ENCODE results near the gene MRGPRG. TPM values are rescaled to one million over a fixed set of nuclear protein-coding genes. Genes with fewer than 3 reads are reported as not detected.
"Not testable (repeated sequence)": the region's sequence is repeated elsewhere in the genome, so short reads cannot be mapped to it uniquely, and the experiment has no call there.

MRGPRG gene, protein sequence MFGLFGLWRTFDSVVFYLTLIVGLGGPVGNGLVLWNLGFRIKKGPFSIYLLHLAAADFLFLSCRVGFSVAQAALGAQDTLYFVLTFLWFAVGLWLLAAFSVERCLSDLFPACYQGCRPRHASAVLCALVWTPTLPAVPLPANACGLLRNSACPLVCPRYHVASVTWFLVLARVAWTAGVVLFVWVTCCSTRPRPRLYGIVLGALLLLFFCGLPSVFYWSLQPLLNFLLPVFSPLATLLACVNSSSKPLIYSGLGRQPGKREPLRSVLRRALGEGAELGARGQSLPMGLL
- total RNA-seq (2014; rRNA removed; shearing (Covaris generic)): not detected in 2 replicates

DNA sequence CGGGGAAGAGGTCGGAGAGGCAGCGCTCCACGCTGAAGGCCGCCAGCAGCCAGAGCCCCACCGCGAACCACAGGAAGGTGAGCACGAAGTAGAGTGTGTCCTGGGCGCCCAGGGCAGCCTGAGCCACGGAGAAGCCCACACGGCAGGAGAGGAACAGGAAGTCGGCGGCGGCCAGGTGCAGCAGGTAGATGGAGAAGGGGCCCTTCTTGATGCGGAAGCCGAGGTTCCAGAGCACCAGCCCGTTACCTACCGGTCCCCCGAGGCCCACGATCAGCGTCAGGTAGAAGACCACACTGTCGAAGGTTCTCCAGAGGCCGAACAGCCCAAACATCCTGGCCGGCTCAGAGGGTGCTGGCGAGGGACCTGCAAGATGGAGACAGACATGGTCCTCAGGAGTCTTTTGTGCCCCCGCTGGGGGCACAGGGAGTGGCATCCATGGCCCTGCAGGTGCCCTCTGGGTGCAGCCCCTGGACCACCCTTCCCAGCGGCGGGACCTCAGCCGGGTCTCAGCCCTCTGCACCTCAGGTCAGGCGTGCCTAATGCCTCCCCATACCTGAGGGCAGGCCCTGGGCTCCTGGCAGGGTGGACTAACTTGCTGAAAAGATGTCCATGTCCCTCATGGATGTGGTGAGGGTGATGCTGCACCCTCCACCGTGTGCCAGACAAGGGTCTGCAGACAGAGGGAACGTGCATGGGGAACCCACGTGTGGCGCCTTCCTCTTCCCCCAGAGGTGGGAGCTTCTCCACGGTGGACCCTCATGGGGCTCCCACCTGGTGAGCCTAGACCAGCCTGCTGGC, at the start of gene MRGPRG:
MRGPRG (minus strand) TSS at position 331 of the 798 bp plus-strand sequence; CDS start at position 331, 0 bp downstream.
- no peak for DNase-seq (ENCODE audit: low spot score)

DNA sequence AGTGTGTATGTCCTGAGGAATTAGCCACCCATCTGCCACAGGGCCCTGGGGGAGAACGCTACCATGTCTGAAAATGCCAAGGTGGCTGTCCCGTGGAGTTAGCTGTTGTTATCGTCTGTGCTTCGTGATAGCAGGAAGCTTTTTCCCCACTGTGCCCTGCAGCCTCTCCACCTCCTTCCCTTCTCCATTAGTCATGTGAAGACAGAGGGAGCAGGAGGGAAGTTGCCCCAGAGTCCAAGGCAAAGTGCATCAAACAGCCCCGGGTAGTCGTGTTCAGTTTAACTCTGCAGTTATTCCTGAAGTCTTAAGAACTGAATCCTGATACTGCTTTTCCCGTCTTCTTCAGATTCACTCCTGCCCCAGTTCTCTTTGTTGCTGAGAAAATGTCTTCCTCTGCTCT, 43.9 kb upstream of the MRGPRG start:
- not testable (repeated sequence) for DNase-seq (ENCODE audit: low spot score)

DNA sequence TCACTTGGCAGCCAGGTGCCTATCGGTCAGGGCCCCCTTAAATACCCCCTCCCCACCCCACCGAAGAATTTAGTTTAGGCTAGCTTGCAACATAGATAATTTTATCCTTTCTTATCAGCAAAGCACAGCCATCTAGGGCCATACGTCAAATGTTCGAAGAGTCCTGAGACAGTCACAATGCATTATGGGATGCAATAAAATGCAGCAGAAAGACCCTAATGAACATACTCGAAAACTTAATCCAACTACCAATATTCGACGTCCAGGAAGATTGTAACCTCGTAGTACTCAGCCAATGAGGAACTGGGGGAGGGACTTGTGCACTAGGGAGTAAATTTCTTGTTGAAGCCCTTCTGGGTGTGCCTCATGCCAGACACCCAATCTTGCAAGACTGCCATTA, 43.2 kb upstream of the MRGPRG start:
- DNase-seq (ENCODE audit: low spot score): not testable (repeated sequence)

DNA sequence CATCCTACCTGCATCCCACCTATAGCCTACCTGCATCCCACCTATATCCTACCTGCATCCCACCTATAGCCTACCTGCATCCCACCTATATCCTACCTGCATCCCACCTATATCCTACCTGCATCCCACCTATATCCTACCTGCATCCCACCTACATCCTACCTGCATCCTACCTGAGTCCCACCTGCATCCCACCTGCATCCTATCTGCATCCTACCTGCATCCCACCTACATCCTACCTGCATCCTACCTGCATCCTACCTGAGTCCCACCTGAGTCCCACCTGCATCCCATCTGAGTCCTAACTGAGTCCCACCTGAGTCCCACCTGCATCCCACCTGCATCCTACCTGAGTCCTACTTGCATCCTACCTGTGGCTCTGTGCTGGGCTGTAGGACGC, 38.9 kb upstream of the MRGPRG start:
- DNase-seq (ENCODE audit: low spot score): not testable (repeated sequence)

DNA sequence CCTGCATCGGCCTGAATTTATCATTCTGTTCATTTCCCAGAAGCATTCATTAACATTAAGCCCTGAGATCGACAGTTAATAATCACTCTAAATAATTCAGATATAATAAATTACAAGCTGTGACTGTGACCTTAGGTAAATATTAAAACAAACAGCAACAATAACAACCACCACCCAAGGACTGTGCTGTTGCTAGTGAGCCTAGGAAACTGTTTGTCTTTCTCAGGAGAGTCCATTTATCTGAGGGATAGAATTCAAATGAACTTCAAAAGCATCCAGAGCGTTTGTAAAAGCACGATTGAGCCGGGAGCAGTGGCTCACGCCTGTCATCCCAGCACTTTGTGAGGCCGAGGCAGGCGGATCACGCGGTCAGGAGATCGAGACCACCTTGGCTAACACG, 36.6 kb upstream of the MRGPRG start:
- not testable (repeated sequence) for DNase-seq (ENCODE audit: low spot score)

DNA sequence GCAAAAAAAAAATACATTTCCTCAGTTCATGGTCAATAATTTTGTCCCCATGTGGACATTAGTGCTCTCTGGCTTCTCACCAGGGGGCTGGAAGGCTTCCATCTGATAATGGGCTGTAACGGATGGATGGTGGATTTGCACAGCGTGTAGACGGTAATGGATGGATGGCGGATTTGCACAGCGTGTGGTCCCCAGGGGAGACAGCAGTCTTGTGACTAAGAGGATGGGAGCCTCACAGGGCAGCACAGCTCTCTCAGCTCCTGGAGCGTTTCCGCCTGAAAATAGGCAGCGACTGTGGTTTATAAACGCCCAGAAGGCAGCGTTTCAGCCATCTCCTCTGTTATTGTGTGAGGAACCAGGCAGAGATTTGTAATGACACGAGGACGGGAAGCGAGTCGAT, 36.2 kb upstream of the MRGPRG start:
- DNase-seq (ENCODE audit: low spot score): not testable (repeated sequence)

DNA sequence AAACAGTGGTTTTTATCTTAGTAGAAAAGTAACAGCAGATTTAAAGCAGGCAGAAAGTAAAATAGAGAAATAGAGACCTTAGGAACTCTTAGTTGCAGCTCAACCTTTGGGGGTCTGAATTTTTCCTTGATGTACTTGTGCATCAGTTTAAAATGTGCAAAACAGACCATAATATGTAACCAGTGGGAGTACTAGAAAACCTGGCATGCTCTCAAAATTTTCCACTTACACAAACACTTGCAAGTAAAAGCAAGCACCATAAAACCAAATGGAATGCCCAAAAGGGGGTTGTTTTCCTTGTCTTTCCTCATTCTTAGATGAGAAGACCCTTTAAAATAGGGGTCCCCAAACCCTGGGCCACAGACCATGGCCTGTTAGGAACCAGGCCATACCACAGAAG, 26.5 kb upstream of the MRGPRG start:
- no peak for DNase-seq (ENCODE audit: low spot score)

DNA sequence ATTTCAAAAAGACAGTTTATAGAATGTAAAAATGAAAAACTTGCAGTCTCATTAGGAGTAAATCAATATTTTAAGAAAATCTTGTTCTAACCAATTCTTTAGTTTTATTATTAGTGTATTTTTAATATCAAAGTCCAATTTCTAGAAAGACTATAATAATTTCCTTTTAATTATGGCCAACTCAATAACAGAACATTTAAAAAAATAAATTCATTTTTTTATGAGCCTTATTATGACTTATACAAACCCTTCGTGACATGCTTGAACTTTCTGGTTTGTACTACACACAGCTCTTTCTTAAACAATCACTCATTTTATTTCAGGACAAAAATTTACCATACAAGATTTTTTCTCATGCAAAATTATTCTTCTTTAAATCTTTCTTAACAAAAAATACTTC, 25.3 kb upstream of the MRGPRG start:
- DNase-seq (ENCODE audit: low spot score): no peak

DNA sequence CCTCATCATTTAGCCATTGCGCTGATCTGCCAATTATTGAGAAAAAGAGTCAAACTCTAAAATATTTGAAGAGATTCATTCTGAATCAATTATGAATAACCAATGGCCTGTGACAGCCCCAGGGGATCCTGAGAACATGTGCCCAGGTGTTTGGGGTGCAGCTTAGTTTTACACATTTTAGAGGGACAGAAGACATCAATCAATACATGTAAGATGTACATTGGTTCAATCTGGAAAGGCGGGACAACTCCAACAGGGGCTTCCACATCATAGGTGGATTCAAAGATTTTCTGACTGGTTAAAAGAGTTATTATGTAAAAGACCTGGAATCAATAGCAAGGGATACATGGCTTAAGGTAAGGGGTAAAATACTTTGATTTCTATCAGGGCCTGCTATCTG, 18.5 kb upstream of the MRGPRG start:
- DNase-seq (ENCODE audit: low spot score): no peak

DNA sequence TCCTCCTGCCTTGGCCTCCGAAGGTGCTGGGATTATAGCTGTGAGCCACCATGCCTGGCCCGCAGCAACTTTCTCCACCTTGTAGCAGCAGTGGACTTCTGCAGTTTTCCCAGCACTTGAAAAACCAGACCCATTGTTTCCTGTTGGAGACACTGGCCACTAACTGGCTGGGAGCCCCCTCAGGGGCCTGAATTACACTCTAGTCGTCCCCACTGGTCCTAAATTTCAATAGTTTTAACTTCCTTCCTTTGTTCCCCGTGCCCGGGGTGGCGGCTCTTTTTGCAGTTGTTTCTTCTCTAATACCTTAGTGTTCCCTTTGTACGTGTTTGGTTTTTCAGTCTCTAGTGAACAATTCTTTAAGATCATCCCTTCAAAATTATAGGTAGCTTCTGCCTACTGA, 16.2 kb upstream of the MRGPRG start:
- DNase-seq (ENCODE audit: low spot score): no peak

DNA sequence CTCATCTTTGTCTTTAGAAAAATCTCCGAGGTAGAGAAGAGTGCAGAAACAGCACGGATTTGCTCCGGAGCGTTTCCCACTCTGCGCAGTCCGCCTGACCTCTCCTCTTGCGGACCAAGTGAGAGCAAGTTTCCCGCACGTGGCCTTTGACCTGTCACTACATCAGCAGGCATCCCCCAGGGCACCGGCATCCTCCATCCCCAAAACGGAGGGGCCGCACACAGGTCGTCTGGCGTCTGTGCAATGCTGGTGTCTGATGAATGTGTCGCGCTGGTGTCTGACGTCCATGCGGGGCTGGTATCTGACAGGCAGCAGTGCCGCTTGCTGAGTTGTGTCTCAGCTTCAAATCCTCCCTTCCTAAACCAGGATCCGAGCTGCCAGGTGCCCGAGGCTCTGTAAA, 14.3 kb upstream of the MRGPRG start:
- DNase-seq (ENCODE audit: low spot score): no peak

DNA sequence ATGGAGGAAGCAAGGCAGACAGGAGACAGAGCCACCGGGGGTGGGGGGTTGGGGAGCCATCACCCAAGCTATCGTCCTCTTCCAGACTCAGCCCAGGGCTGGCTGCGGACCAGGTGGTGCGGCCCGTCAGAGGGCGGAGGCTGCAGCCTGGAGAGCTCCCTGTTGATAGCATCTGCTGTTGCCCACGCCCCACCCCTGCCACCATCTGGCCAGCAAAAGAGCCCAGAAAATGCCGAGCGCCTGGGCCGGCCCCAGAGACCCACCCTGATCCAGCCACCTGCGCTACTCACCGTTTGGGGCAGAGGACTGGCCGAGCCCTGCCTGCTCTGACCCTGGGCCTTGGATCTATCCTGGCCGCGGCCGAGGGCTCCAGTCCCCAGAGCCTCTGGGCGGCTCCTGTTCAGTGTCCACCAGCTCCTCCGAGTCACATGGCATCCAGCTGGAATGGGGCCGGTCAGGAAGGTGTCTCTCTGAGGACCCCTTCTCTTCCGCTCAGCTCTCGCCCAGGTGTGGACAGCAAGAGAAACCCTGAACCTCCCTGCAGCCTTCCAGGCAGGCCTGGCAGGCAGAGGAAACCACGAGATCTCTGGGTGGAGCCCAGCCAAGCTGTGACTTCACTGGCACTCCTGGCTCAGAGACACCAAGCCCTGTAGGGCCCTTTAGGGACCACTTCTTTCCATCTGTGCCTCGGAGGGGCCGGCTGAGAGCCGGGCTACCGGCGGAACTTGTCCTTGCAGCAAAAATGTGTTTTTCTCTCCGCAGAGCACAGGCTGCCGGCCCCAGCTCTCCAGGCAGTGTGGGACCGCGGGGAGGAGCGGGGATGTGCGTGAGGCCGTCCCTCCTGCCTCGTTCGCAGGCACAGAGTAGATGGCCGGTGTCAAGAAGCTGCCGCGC, 13.5 kb upstream of the MRGPRG start, which contains the start of gene MRGPRE:
MRGPRE (minus strand) TSS at position 567 of the 894 bp plus-strand sequence. CDS start 3,618 bp downstream, outside the sequence.
- DNase-seq (ENCODE audit: low spot score): no peak

DNA sequence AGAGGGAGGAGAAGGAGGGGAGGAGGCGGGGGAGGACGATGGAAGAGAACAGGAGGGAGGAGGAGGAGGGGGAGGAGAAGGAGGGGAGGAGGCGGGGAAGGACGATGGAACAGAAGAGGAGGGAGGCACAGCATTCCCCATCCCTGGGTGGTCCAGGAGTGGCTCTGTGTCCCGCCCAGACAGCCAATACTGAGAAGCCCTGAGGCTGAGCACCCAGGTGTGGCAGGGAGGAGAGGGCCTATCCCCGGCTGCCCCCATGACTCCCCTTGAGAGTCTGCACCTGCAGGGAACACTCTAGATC, 12.9 kb upstream of the MRGPRG start:
- no peak for DNase-seq (ENCODE audit: low spot score)

DNA sequence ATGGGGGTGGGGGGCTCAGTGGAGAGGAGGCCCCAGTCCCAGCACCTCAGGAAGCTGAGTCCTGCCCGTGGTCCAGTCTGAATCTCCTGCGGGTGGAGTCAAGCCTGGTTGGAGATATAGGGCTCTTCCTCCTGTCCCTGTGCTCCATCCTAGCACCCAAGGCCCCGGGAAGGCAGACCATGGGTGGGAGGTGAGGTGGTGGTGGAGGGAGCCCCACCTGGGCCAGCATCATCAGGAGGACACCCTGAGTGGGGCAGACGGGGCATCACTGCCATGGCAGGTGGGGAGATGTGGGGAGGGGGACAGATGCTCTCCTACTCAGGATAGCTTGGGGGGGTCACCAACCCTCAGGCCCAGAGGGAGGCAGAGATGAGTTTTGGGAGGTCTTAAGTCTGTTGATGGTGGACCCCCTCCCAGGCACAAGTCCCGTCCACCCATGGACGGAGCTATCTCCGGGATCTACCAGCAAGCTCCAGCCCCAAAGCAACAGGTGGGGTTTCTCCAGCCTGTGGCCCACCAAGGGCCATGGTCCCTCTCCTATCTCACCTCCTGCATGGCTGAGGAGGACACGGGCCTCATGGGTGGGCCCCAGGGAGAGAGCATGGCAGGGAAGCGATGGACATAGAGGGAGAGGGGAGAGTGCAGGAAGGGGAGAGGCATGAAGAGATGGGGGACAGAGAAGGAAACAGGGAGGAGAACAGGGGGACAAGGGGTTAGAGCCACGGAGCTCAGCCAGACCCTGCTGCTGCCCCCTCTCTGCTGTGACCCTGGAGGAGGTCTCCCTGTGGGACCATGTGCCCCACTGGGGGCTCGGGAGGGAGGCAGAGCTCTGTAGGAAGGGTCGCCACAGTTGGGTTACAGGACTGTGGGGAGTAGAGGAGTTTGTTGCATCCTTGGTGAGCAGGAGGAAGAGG, 12.3 kb upstream of the MRGPRG start:
- DNase-seq (ENCODE audit: low spot score): no peak

DNA sequence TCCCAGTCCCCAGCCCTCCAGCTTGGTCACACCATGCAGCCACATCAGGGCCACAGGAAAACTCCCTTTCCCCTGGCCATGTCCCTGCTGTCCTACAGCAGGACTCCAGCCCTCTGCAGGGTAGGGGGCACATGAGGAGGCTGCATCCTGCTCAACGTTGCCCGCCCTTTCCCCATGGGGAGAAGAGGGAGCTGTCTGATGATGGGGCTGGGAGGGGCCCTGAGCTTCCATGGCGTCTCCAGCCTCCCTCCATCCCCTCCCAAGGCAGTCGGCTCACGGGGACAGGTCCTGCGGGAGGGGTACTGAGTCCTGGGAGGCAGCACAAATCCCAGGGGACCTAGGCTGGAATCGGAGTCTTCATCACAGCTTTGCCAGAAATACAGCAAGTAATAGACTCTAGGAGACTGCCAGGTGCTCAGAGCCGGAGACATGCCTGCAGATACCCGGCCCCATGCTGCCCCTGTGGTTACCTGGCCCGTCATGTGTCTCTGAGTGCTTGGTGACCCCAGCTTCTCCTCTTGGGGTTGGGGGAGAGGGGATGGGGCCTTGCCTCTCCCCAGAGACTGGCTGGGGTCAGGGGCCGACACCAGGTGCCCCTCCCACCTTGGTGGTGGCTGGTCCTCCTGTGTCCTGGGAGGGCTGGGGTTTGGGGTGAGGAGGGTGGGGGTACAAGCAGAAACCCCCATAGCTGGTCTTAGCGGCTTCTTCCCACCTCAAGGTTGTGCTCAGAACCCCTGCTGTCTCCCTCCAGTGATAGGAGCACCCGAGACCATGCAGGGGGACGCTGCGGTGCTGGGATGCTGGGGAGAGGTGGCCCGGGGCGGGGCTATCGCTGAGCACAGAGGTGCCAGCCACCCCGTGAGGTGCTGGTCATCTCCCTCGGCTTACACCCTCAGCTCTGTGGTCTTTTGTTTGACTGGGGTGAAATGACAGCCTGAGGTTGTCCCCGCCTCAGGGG, 11.3 kb upstream of the MRGPRG start:
- no peak for DNase-seq (ENCODE audit: low spot score)

DNA sequence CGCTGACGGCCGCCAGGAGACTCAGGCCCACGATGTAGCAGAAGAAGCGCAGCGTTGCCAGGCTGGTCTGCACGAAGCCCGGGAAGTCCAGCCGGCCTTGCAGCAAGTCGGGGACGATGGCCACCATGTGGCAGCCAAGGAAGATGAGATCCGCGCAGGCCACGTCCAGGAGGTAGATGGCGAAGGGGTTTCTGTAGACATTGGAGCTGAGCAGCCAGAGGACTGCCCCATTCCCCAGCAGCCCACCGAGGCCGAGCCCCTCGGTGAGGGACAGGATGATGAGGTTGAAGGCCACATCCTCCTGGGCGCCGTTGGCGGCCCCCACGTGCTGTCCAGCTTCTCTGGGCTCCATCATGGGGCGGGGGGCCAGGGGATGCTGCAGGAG, 9.8 kb upstream of the MRGPRG start:
- DNase-seq (ENCODE audit: low spot score): no peak

DNA sequence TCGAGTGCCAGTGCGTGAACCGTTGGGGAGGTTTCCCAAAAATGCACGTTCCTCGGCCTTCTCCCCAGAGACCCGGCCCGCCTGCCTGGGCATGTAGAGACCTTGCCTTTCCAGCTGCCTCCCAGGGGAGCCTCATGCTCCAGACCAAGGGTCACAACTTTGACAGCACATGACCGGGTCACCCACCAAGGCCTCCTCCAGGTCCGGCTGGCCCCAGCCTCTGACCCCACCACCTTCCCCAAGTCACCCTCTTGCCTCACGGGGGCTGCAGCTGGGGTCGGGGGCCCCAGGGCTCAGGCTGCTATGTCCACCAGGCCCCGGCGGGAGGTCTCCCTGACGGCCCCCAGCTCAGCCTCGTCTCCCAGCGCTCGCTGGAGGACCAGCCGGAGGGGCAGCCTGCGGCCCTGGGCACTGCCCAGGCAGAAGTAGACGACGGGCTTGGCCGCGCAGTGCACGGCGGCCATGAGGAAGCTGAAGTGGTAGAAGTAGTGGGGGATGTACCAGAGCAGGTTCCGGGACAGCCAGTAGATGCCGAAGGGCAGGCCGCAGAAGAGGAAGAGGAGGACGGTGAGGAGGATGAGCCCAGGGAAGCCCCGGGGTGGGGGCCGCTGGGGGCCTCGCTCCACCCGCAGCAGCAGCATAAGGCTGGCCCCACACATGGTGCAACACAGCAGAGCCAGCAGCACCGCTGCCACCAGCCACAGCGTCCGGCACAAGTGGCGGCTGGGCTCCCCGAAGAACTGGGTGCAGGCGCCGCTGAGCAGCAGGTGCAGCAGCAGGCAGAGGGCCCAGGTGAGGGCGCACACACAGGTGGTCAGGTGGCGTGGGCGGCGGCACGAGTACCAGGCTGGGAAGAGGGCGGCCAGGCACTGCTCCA, 9.2 kb upstream of the MRGPRG start:
- DNase-seq (ENCODE audit: low spot score): no peak

DNA sequence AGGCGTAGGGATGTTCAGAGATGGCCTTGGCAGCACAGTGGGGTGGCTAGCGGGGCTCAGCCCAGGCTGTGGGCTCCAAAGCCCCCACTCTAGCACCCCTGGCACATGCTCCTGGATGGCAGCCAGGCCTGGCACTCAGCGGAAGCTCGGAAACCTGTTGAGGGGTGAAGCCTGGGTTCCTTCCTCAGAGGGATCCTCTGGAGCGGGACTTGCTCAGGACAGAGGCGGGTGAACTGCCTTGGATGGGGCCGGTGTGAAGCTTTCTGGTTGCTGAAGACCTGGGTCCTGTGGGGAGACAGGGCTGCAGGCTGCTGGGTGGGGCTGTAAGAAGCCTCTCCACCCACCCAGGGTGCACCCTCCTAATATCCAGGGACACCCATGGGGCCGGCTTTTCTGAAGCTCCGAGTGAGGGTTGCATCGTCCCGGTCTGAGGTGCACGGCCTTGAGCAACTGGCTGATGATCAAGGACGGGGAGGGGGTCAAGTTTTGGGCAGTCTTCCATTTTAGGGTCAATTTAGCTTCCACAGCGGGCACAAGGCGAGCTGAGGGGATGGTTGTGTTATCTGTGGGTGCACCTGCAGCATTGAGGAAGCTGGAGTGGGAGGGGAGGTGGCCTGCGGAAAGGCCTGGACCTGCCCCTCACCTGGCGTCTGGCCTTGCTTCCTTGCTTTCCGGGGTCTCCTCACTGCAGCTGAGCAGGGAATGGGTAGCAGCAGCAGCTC, 8.4 kb upstream of the MRGPRG start:
- no peak for DNase-seq (ENCODE audit: low spot score)

All from A172 (cell line).